ENCODE measurements around the gene EXOG.
A peak's percentile ranks its signal among the peaks of the same experiment; 100 is the strongest.

DNA sequence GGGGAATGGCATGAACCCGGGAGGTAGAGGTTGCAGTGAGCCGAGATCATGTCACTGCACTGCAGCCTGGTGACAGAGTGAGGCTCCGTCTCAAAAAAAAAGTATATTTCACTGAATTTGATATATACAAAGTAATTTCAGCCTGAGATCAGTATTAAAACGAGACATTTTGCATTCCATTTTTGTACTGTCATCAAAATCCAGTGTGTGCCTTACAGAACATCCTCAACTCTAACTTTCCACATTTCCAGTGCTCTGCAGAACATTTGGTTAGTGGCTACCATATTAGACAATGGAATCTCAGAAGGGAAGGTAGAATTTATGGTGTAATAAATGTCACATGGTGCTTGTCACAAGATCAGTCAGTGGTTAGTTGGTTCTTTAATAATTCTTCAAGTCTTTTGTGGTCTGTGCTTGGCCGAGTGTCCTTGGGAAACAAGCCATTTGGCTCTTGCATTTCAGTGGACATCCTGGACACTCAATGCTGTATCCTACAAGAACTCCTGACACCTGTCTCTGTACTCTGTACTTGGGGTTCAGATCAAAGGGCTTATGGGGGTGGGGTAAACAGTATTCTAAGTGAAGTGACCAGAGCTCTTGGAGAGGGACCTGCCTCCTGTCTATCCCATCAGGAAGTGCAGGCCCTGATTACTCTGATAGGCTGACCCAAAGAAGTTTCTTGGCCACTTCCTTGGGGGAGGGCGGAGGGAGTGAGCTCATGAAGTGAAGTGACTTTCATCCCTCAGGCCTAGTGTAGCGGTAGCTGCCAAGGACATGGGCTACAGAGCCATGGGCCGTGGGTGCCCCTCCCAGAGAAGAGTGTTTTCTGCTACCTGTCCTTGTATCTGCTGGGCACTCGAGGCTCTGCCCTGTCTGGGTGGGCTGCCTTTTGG is 38.8 kb upstream of the EXOG start:
- TF ChIP-seq, protein P1, sequence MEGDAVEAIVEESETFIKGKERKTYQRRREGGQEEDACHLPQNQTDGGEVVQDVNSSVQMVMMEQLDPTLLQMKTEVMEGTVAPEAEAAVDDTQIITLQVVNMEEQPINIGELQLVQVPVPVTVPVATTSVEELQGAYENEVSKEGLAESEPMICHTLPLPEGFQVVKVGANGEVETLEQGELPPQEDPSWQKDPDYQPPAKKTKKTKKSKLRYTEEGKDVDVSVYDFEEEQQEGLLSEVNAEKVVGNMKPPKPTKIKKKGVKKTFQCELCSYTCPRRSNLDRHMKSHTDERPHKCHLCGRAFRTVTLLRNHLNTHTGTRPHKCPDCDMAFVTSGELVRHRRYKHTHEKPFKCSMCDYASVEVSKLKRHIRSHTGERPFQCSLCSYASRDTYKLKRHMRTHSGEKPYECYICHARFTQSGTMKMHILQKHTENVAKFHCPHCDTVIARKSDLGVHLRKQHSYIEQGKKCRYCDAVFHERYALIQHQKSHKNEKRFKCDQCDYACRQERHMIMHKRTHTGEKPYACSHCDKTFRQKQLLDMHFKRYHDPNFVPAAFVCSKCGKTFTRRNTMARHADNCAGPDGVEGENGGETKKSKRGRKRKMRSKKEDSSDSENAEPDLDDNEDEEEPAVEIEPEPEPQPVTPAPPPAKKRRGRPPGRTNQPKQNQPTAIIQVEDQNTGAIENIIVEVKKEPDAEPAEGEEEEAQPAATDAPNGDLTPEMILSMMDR (CRISPR knock-in tag; IDR thresholded peaks at IDR 0.05), result no peak
- TF ChIP-seq, protein P2, sequence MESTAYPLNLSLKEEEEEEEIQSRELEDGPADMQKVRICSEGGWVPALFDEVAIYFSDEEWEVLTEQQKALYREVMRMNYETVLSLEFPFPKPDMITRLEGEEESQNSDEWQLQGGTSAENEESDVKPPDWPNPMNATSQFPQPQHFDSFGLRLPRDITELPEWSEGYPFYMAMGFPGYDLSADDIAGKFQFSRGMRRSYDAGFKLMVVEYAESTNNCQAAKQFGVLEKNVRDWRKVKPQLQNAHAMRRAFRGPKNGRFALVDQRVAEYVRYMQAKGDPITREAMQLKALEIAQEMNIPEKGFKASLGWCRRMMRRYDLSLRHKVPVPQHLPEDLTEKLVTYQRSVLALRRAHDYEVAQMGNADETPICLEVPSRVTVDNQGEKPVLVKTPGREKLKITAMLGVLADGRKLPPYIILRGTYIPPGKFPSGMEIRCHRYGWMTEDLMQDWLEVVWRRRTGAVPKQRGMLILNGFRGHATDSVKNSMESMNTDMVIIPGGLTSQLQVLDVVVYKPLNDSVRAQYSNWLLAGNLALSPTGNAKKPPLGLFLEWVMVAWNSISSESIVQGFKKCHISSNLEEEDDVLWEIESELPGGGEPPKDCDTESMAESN (CRISPR knock-in tag; conservative IDR thresholded peaks at IDR 0.05), result no peak
- TF ChIP-seq PCBP2 (optimal IDR thresholded peaks at IDR 0.05; ENCODE audit: low read depth, low read length, poor library complexity, severe bottlenecking) (no peak), NR2C2 (CRISPR knock-in tag; IDR thresholded peaks at IDR 0.05; ENCODE audit: borderline replicate concordance) (no peak), MAFF (IDR thresholded peaks at IDR 0.05; ENCODE audit: low read depth, low read length) (peak; percentile 54), ARNT (IDR thresholded peaks at IDR 0.05) (no peak), U2AF2 (IDR thresholded peaks at IDR 0.05; ENCODE audit: low read depth, low read length) (no peak), HDAC2 (CRISPR knock-in tag; IDR thresholded peaks at IDR 0.05) (no peak), ZNF883 (CRISPR knock-in tag; IDR thresholded peaks at IDR 0.05; ENCODE audit: not compliant biosample characterization) (no peak), EZH2 (conservative IDR thresholded peaks at IDR 0.05; ENCODE audit: low read depth, low read length) (no peak), ZNF644 (CRISPR knock-in tag; IDR thresholded peaks at IDR 0.05; ENCODE audit: low read depth) (no peak), HCFC1 (IDR thresholded peaks at IDR 0.05; ENCODE audit: low read depth, low read length) (no peak)
- TF ChIP-seq, protein P3, sequence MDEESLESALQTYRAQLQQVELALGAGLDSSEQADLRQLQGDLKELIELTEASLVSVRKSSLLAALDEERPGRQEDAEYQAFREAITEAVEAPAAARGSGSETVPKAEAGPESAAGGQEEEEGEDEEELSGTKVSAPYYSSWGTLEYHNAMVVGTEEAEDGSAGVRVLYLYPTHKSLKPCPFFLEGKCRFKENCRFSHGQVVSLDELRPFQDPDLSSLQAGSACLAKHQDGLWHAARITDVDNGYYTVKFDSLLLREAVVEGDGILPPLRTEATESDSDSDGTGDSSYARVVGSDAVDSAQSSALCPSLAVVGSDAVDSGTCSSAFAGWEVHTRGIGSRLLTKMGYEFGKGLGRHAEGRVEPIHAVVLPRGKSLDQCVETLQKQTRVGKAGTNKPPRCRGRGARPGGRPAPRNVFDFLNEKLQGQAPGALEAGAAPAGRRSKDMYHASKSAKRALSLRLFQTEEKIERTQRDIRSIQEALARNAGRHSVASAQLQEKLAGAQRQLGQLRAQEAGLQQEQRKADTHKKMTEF (CRISPR knock-in tag; IDR thresholded peaks at IDR 0.05), result no peak
